ENCODE data around the gene PPP4R1. TPM values are rescaled to one million over a fixed set of nuclear protein-coding genes. Genes with fewer than 3 reads are reported as not detected.

PPP4R1 gene
- total RNA-seq, 1 donor from 2014 or later: 108 TPM

GRCh38 chr18:9658087-9658641 lies 43.8 kb upstream of the PPP4R1 start:
- no peak for DNase-seq (ENCODE audit: low spot score)
- Mint-ChIP-seq H3K27ac (ENCODE audit: unreplicated experiment) (no peak overlapping the region), H3K27me3 (ENCODE audit: low read depth) (no peaks in the 10 kb centered on the region), H3K36me3 (ENCODE audit: low read depth) (no peaks in the 10 kb centered on the region), H3K4me3 (ENCODE audit: unreplicated experiment) (no peak overlapping the region), H3K9me3 (ENCODE audit: low read depth) (no peaks in the 10 kb centered on the region), H3K4me1 (ENCODE audit: low read depth) (peaks cover 7% of the 10 kb centered on the region)
- TF ChIP-seq, protein P1, sequence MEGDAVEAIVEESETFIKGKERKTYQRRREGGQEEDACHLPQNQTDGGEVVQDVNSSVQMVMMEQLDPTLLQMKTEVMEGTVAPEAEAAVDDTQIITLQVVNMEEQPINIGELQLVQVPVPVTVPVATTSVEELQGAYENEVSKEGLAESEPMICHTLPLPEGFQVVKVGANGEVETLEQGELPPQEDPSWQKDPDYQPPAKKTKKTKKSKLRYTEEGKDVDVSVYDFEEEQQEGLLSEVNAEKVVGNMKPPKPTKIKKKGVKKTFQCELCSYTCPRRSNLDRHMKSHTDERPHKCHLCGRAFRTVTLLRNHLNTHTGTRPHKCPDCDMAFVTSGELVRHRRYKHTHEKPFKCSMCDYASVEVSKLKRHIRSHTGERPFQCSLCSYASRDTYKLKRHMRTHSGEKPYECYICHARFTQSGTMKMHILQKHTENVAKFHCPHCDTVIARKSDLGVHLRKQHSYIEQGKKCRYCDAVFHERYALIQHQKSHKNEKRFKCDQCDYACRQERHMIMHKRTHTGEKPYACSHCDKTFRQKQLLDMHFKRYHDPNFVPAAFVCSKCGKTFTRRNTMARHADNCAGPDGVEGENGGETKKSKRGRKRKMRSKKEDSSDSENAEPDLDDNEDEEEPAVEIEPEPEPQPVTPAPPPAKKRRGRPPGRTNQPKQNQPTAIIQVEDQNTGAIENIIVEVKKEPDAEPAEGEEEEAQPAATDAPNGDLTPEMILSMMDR (IDR thresholded peaks at IDR 0.05): no peak

- Mint-ChIP-seq H3K27me3 (ENCODE audit: low read depth) (no peaks in the 10 kb centered on the region), H3K9me3 (ENCODE audit: low read depth) (peaks cover 4% of the 10 kb centered on the region), H3K4me3 (ENCODE audit: unreplicated experiment) (no peak overlapping the region), H3K4me1 (ENCODE audit: low read depth) (peaks cover 11% of the 10 kb centered on the region), H3K36me3 (ENCODE audit: low read depth) (no peaks in the 10 kb centered on the region), H3K27ac (ENCODE audit: unreplicated experiment) (no peak overlapping the region)
- no peak for DNase-seq (ENCODE audit: low spot score)
- TF ChIP-seq, protein P1 (IDR thresholded peaks at IDR 0.05): no peak
Observed at GRCh38 chr18:9655232-9655767, 40.9 kb upstream of the PPP4R1 start.

DNA sequence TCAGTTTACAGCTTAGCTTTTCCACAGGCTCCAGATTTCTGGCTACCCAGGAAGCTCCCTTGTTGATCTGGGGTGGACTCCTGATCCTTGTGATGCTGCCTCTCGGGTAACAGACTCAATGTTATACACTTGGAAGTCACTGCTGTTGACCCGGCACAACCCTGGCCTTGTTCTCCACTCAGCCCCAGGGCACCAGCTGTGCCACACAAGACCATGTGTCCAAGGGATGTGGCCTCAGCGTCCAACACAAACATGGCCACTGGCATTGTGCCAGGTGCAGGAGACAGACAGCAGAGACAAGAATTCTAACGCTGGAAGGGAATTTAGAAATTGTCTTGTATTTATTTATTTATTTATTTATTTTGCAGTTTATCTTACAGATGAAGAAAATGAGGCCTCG lies 39.0 kb upstream of the PPP4R1 start:
- Mint-ChIP-seq H3K4me1 (ENCODE audit: low read depth) (peaks cover 26% of the 10 kb centered on the region), H3K9me3 (ENCODE audit: low read depth) (peaks cover 4% of the 10 kb centered on the region), H3K36me3 (ENCODE audit: low read depth) (no peaks in the 10 kb centered on the region), H3K27me3 (ENCODE audit: low read depth) (no peaks in the 10 kb centered on the region), H3K4me3 (ENCODE audit: unreplicated experiment) (no peak overlapping the region), H3K27ac (ENCODE audit: unreplicated experiment) (peak overlapping the region; percentile 65)
- DNase-seq (ENCODE audit: low spot score): no peak
- TF ChIP-seq, protein P1 (IDR thresholded peaks at IDR 0.05): no peak

GRCh38 chr18:9649164-9649540 lies 34.8 kb upstream of the PPP4R1 start:
- Mint-ChIP-seq H3K36me3 (ENCODE audit: low read depth) (no peaks in the 10 kb centered on the region), H3K4me3 (ENCODE audit: unreplicated experiment) (no peak overlapping the region), H3K27me3 (ENCODE audit: low read depth) (no peaks in the 10 kb centered on the region), H3K4me1 (ENCODE audit: low read depth) (peaks cover 38% of the 10 kb centered on the region), H3K9me3 (ENCODE audit: low read depth) (peaks cover 4% of the 10 kb centered on the region), H3K27ac (ENCODE audit: unreplicated experiment) (peak overlapping the region; percentile 91)
- TF ChIP-seq, protein P1 (IDR thresholded peaks at IDR 0.05): no peak
- DNase-seq (ENCODE audit: low spot score): no peak

GRCh38 chr18:9648431-9649163 lies 34.2 kb upstream of the PPP4R1 start:
- H3K9me3 Mint-ChIP-seq (ENCODE audit: low read depth): peaks cover 4% of the 10 kb centered on the region
- peak overlapping the region; percentile 91 for H3K27ac Mint-ChIP-seq (ENCODE audit: unreplicated experiment)
- no peak overlapping the region for H3K4me3 Mint-ChIP-seq (ENCODE audit: unreplicated experiment)
- H3K27me3 Mint-ChIP-seq (ENCODE audit: low read depth): no peaks in the 10 kb centered on the region
- no peaks in the 10 kb centered on the region for H3K36me3 Mint-ChIP-seq (ENCODE audit: low read depth)
- H3K4me1 Mint-ChIP-seq (ENCODE audit: low read depth): peaks cover 41% of the 10 kb centered on the region
- TF ChIP-seq, protein P1 (IDR thresholded peaks at IDR 0.05): no peak
- no peak for DNase-seq (ENCODE audit: low spot score)

All from chondrocyte (in vitro differentiated cells).